ENCODE data around the gene MEIS1. TPM values are rescaled to one million over a fixed set of nuclear protein-coding genes. Genes with fewer than 3 reads are reported as not detected.

The MEIS1 gene
- total RNA-seq, 1 experiment from 2014 or later = 6.2 TPM

DNA sequence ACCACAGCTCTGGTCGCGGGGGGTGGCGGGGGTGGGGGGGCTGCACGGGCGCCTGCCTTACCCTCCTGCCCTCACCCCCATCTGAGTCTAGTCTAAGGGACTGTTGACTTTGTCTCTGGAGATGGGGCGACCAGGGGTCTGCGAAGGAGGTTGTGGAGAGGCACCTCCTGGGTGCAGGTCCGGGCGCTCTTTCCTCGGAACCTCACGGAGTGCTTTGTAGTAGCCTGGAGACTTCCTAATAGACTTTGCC is 141.3 kb downstream of the MEIS1 start:
- no peak for DNase-seq (ENCODE audit: low read depth in 1 of 2, low spot score in 2 of 2)
- Histone ChIP-seq H3K36me3 (no peaks in the 10 kb centered on the region), H3K9me3 (replicated peaks) (no peaks in the 10 kb centered on the region), H3K27ac (no peak overlapping the region), H3K4me3 (no peak overlapping the region), H3K4me1 (replicated peaks) (peaks cover 7% of the 10 kb centered on the region), H3K27me3 (replicated peaks) (0 out of 2 replicates have a peak, but pooled peaks cover 9% of the 10 kb centered on the region)

DNA sequence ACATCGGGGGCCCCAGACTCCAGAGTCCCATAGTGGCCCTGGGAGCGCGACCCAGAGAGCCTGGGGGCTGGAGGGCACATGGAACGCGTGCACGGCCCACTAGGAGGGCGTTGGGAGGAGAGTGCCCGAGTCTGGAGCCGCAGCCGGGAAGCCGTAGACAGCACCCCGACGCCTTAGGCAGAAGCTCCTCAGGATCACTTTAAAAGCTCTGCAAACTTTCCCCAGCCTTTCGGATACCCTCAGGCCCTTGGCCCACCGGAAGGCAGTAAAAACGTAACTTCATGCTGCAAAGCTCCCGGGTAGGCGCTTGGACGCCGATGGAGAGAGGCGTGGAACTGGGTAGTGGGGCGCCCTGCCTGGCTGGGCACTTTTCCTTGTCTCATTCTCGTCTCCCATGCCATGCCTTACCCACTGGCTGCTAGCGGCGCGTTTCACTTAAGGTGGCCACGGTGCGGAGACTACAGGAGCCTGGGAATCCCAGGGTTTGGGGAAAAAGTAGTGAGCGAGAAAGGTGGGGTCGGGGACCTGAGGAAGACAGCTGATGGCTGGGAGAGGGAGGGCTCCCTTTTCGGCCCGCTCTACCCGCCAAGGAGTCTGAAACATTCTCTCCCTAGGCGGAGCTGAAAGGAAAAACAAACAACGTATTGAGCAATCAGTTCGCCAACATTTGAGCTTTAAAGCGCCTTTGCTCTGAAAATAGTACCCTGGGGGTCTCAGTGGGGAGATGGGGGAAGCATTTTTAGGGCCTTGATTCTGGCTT is 141.8 kb downstream of the MEIS1 start:
- Histone ChIP-seq H3K4me3 (no peak overlapping the region), H3K27me3 (replicated peaks) (0 out of 2 replicates have a peak, but pooled peaks cover 9% of the 10 kb centered on the region), H3K9me3 (replicated peaks) (no peaks in the 10 kb centered on the region), H3K4me1 (replicated peaks) (peaks cover 4% of the 10 kb centered on the region), H3K36me3 (no peaks in the 10 kb centered on the region), H3K27ac (no peak overlapping the region)
- DNase-seq (ENCODE audit: low read depth in 1 of 2, low spot score in 2 of 2) = no peak

DNA sequence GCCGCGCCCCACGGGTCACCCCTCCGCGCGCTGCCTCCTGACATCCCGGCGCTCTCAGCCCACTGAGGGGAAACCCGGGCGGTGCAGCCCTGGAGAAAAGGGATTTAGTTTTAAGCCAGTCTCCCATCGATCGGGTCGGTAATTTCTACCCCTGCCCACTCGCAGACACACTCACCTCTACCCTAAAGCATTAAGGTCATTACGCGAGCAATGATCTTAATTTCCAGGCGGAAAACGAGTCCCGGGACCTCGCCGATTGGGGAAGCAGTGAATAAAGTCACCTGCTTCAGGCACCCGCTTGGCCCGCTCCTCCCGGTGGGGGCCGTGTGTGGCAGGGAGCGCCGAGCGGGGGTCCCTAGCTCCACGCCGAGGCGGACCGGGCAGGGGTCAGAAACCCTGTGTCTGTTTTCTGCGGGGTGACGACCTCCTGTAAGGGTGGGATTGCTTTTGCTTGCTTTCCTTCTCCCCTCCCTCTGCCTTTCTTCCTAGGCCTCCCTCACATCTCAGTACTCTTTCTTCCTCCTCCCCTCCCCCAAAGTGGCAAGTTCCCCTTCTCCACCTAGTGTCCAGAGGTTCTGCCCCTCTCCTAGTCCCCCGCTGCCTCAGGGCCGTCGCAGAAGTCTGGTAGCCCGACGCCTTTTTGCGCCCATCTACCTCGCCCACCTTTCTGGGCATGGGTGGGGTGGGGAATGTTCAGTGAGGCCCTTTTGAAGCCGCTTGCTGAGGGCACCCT is 142.6 kb downstream of the MEIS1 start:
- Histone ChIP-seq H3K27ac (no peak overlapping the region), H3K27me3 (replicated peaks) (0 out of 2 replicates have a peak, but pooled peaks cover 9% of the 10 kb centered on the region), H3K36me3 (no peaks in the 10 kb centered on the region), H3K9me3 (replicated peaks) (no peaks in the 10 kb centered on the region), H3K4me3 (no peak overlapping the region), H3K4me1 (replicated peaks) (peaks cover 4% of the 10 kb centered on the region)
- no peak for DNase-seq (ENCODE audit: low read depth in 1 of 2, low spot score in 2 of 2)

DNA sequence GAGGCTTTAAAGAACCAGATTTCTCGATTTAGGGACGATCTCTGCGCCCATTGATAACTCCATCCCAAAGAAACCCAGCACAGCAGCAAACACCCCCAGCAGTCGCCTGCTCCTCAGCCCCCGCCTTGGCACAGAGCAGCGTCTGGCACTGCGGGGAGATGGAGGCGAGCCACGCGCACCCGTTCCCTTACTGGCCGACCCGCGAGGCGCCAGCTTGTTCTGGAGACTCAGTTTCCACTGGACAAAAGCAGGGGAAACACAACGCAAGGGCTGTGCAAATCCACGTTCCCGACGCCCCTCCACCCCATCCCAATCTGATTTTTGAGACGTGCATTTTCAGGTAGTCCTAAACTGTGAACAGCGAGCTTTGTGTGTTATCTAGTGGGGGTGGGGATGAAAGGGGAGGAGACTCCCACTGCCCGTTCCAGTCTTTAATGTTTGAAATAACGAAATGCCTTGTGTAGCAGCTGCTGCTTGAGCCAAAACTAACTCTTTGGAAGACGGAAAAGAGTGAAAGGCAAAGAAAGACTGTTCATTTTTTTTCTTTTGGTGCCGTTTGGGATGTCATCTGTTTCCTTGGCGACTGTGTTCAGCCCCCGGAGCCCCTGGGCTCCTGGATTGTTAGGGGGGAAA is 143.2 kb downstream of the MEIS1 start:
- Histone ChIP-seq H3K4me3 (no peak overlapping the region), H3K4me1 (replicated peaks) (peaks cover 4% of the 10 kb centered on the region), H3K9me3 (replicated peaks) (no peaks in the 10 kb centered on the region), H3K27me3 (replicated peaks) (0 out of 2 replicates have a peak, but pooled peaks cover 9% of the 10 kb centered on the region), H3K27ac (no peak overlapping the region), H3K36me3 (no peaks in the 10 kb centered on the region)
- no peak for DNase-seq (ENCODE audit: low read depth in 1 of 2, low spot score in 2 of 2)

DNA sequence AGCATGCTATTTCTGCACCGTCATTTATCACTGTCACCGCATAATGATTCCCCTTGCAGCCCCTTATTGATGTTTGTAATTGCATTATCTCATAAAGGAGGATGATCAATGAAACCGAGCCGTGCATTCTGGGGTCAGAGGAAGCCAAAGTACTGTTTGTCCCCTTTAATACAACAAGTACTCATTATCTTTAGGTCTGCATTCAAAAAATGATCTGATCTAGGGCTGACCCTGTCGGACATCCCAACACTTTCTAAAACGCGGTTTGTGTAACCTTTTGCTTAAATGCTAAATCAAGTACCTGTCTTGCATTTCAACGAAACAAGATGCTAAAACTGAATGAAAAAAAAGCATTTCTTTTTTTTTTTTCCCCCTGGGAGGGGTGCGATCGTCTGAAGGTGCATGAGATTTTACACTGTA is 143.8 kb downstream of the MEIS1 start:
- H3K36me3 ChIP-seq = no peaks in the 10 kb centered on the region
- H3K27me3 ChIP-seq (replicated peaks) = peaks cover 9% of the 10 kb centered on the region; the same call in 1 of the 2 replicates
- peaks cover 4% of the 10 kb centered on the region for H3K4me1 ChIP-seq (replicated peaks)
- no peaks in the 10 kb centered on the region for H3K9me3 ChIP-seq (replicated peaks)
- H3K4me3 ChIP-seq = no peak overlapping the region
- no peak overlapping the region for H3K27ac ChIP-seq
- no peak for DNase-seq (ENCODE audit: low read depth in 1 of 2, low spot score in 2 of 2)

DNA sequence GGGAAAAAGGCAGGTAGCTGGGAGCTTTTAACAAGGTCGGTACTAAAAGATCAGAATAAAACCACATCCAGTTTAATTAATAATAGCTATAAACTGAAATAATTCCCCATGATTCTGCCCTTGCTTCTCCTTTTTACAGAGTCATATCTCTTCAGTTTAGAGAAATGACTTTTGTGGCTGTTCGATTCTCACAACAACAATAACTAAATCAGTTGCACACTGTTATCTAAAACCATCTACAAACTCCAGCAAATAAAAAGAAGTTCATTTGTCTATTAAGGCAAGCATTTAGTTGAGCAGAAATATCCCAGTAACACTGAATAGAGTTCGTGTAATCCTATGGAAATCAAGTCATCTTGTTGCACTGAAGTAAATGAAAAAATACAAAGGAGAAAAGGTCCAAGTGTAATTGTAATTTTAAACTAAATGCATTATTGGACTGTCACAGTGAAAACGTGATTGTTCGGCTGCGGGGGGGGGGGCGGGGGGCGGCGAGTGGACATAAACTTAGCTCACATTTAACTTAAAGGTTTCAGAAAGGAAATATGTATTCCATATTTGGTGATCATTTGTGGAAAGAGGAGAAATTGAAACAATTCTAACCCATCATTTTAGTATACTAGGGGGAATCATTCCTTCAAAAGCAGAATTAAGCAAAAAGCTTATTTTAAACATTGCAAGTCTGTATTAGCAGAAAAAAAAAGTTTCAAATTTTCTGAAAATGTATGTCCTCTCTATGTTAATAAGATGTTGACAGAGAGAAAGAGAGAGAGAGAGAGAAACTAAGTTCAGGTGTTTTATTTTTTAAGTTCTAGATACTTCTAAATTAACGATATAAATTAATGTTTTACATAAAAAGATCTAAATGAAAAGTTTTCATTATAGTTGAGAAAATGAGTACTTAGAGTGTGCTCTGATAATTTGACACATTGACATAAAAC is 144.5 kb downstream of the MEIS1 start:
- H3K4me1 ChIP-seq (replicated peaks) = peaks cover 4% of the 10 kb centered on the region
- no peak overlapping the region for H3K27ac ChIP-seq
- no peak overlapping the region for H3K4me3 ChIP-seq
- H3K9me3 ChIP-seq (replicated peaks) = no peaks in the 10 kb centered on the region
- DNase-seq (ENCODE audit: low read depth in 1 of 2, low spot score in 2 of 2) = no peak
- H3K36me3 ChIP-seq = no peaks in the 10 kb centered on the region
- peaks cover 12% of the 10 kb centered on the region; the same call in 1 of the 2 replicates for H3K27me3 ChIP-seq (replicated peaks)

DNA sequence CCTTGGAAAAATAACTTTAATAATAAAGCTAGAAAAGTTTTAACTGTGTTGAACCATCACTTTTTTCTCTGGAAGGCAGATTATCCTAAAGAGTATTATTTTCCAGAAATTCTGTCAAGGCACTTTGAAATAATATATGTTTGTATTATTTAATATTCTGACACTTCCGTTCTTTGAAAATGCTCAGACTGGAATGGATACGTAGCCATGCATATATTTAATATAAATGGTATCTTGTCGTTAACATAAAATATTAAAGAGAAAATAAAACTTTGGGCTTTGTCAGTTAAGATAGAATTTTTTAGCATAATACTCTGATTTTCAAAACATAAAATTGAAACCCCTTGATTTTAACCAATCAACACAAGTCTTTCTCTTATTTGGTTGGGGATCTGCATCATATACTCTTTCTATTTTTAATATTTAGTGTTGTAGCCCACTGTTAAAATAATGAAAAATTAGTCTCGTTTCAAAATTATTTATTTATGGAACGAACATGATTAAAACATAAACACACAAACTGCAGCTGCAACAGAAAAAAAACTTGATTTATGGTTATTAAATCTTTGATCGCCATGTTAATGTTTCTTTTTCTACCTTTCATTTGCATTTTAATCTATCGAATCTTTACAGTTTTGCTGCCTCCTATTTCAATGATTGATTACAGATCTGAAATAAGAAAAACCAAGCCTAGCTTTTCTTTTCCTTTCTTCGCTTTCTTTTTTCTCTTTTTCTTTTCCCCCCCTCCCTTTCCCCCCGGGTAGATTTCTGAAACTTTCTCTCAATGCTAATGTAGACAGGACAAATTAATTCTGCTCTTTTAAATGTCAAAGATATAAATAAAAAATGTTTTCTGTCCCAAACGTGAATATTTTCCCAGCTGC is 145.5 kb downstream of the MEIS1 start:
- no peak for DNase-seq (ENCODE audit: low read depth in 1 of 2, low spot score in 2 of 2)
- H3K4me3 ChIP-seq = no peak overlapping the region
- H3K36me3 ChIP-seq = no peaks in the 10 kb centered on the region
- no peak overlapping the region for H3K27ac ChIP-seq
- H3K4me1 ChIP-seq (replicated peaks) = peaks cover 4% of the 10 kb centered on the region
- peaks cover 12% of the 10 kb centered on the region; the same call in 1 of the 2 replicates for H3K27me3 ChIP-seq (replicated peaks)
- no peaks in the 10 kb centered on the region for H3K9me3 ChIP-seq (replicated peaks)

DNA sequence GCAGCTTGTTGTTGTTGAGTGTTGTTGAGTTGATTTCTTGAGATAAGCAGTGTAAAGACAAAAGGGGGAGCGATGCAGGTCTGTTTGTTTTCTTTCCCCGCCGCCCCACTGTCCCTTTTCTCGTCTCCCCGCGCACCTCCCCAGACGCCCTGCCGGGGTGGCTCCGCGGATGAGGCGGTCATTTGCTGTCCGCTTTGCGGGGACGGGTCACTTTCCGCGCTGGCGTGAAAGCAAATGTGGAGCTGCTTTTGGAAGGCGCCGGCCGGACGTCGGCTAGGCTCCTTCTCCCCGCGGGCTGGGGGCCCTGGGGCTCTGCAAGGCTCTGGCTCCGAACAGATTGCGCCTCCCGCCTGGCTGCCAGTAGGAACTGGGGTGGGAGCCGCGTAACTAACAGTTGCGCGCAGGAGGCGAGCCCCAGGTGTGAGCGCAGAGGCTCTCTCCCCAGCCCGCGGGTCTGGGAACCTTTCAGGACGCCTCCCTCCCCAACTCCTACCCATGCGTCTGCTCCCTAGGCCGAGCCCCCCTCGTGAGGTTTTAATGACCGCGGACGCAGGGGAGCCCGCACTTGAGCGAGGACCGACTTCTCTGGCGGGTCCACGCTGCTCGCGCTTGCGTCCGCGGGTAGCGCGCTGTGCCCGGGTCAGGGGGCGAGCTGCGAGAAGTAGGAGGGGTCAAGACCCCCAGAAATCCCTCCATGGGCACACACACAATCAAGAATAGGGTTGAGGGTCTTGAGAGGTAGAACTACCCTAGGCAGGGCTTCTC is 146.6 kb downstream of the MEIS1 start:
- H3K4me3 ChIP-seq = no peak overlapping the region
- no peaks in the 10 kb centered on the region for H3K36me3 ChIP-seq
- H3K27me3 ChIP-seq (replicated peaks) = peaks cover 12% of the 10 kb centered on the region; the same call in 1 of the 2 replicates
- no peaks in the 10 kb centered on the region for H3K4me1 ChIP-seq (replicated peaks)
- H3K27ac ChIP-seq = no peak overlapping the region
- no peaks in the 10 kb centered on the region for H3K9me3 ChIP-seq (replicated peaks)
- no peak for DNase-seq (ENCODE audit: low read depth in 1 of 2, low spot score in 2 of 2)

DNA sequence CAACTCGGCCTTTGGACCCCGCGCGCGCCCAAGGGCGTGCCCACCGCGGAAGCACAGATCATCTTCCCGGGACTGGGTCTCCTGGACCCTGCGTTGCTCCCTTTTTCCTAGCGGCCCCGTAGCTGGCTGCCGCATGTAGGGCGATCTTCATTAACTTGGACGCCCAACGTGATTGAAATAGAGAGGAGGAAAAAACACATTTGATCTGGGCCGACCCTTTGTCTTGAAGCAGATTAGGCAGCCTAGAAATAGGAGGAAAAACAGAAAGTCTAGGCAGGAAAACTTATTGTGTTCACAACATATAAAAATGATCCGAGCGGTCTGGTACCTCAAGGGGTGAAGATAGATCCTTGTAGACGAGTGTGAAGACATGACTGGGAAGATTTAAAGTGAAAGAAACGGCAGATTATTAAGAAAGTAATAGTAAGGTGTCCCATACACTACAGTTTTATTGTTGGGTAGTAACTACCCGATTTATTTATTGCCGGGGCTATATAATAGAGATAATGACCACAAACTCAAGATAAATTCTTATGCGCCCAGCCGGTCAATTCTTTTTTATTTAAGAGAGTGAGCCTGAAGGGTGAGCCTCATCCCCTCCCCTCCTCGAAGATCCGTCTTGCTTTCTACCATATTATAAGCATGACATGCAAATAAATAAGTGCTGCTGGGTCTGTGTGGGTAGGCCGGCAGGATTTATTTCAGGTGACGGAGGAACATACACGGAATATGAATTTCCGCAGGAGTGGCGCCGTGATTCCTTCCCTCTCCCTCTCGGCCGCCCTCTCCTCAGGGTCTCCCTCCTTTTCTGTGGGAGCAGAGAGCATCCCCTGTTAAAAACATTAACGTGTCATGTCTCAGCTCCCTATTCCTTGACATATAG is 147.4 kb downstream of the MEIS1 start:
- H3K36me3 ChIP-seq = no peaks in the 10 kb centered on the region
- peaks cover 12% of the 10 kb centered on the region; the same call in 1 of the 2 replicates for H3K27me3 ChIP-seq (replicated peaks)
- no peak overlapping the region for H3K4me3 ChIP-seq
- no peaks in the 10 kb centered on the region for H3K9me3 ChIP-seq (replicated peaks)
- no peaks in the 10 kb centered on the region for H3K4me1 ChIP-seq (replicated peaks)
- no peak overlapping the region for H3K27ac ChIP-seq
- no peak for DNase-seq (ENCODE audit: low read depth in 1 of 2, low spot score in 2 of 2)

DNA sequence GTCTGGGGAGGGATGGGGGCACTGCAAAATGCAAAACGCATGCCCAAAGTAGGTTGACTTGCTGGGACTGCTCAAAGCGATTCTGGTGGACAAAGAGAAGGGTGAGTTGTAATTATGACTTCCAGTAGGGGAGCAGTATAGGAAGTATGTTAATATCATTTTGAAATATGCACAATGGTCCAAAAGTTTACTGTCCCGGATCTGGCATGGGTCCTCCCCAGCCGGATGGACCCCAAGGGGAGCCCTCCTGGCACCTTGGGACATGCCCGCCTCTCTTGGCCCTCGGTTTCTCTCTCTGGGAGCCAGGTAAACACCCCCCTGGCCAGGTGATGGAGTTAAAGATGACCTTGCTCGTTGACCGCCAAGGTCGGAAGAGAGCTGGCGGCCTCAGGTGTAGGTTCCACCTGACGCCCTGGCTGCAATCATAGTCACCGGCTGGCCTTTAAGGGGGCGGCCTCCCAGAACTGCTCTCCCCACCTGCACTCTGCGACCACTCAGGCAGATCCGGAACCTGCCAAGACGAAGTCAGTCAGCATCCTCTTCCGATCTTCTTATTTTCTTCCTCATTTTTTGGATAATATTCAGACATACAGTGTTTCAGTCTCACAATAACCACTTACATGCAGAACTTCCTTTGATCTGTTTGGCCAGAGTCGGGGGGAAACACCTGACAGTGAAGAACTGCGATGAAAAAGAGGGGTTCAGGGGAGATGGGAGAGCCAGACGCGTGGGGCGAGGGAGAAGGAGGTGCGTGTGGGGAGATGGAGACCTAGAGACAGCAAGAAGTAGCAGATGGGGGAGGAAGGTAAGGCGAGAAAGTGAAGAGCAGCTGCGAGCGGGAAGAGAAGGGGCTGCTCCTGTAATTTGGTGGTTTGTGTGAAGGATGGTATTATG is 148.3 kb downstream of the MEIS1 start:
- Histone ChIP-seq H3K27ac (no peak overlapping the region), H3K36me3 (no peaks in the 10 kb centered on the region), H3K4me3 (no peak overlapping the region), H3K27me3 (replicated peaks) (peaks cover 12% of the 10 kb centered on the region; the same call in 1 of the 2 replicates), H3K9me3 (replicated peaks) (no peaks in the 10 kb centered on the region), H3K4me1 (replicated peaks) (no peaks in the 10 kb centered on the region)
- no peak for DNase-seq (ENCODE audit: low read depth in 1 of 2, low spot score in 2 of 2)

DNA sequence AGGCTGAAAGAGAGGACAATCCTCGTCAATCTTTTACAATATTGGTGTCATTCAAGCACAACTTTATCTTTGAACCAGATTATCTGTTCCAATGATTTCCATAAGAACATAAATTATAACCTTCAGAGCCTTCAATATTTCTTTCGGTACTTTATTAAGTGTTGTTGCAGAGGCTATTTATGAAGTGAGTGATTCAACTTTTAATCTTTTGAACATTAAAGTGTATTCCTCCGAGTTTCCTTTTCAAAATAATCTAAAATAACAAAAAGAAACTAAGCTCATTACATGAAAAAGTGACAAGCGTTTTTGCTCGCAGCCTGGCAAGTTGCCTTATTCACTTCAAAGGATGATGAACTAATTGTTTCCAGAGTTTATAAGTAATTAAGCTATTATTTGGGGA is 149.0 kb downstream of the MEIS1 start:
- Histone ChIP-seq H3K27me3 (replicated peaks) (peaks cover 12% of the 10 kb centered on the region; the same call in 1 of the 2 replicates), H3K4me1 (replicated peaks) (no peaks in the 10 kb centered on the region), H3K27ac (no peak overlapping the region), H3K9me3 (replicated peaks) (no peaks in the 10 kb centered on the region), H3K36me3 (no peaks in the 10 kb centered on the region), H3K4me3 (no peak overlapping the region)
- no peak for DNase-seq (ENCODE audit: low read depth in 1 of 2, low spot score in 2 of 2)

Measured in SJSA1 (cell line).